GM03348 (cell line): ENCODE data around the gene SDR39U1.

Experiments
- DNase-seq: peaks from one replicate; pipeline ENCODE4 v3.0.0; 2012; ENCODE audit warnings: low spot score

The SDR39U1 gene

DNA sequence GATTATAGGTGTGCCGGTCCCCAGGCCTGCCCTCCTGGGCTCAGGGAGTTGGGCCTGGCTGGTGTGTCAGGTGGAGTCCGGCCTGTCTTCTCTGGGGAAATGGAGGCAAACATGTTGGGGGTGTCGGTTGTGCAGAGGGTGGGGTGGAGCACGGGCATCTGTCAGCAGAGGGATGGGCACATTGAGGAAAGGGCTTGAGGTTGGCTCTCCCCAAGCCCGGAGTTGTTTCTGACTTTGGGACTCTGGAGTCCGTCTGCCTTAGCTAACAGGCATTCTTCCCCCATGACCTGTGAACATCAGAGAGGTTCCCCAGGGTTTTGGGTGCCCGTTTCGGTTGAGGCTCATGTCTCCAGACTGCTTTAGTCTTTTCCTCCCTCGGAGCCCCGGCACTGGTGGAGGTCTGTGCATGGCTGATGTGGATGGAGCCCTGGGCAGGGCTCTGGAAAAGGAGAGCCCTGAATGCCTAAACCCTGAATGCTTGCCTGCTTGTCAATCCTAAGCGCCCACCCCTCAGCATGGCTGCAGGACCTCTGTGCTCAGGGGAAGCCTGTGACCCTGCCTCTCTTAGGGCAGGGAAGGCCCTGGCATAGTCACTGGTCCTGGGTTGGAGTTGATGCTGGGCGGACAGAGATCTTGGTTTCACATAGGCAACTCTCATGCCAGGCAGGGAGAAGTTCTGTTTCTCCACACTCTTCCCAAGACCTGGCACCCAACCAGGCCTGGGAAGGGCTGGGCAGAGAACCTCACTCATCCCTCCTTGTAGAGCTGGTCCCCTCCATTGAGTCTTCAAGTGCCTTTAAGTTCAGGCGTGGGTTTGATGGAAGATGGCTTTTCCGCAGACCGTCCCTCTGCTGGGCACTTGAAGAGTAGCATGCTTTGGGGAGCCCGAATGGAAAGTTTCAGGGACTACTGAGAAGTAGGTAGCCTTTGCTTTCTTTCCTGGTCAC lies 30.9 kb downstream of the SDR39U1 start:
- DNase-seq, result peak; percentile 77

DNA sequence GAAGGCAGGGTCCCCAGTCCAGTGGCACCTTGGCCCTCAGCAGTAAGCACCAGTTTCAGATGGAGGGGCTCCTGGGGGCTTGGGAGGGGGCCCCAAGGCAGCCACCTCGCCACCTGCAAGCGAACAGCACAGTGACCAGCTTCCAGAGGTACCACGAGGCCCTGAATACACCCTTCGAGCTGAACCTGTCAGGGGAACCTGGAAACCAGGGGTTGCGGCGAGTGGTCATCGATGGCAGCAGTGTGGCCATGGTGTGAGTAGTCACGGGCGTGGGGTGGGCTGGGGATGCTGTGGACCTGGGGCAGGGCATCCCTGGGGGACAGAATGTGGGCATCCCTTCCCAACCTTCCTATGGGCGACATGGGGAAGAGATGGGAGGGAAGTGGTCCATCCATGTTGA lies 32.6 kb downstream of the SDR39U1 start:
- no peak for DNase-seq

DNA sequence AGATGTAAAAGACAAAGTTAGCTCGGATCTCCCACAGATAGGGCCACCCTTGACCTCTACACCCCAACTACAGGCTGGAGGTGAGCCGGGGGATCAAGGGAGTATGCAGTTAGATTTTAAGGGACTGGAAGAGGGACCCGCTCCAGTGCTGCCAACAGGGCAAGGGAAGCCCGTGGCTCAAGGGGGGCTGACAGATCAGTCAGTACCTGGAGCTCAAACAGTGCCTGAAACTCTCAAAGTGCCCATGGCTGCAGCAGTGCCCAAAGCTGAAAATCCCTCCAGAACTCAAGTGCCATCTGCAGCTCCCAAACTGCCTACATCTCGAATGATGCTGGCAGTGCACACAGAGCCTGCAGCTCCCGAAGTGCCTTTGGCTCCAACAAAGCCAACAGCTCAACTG lies 33.4 kb downstream of the SDR39U1 start:
- no peak for DNase-seq

DNA sequence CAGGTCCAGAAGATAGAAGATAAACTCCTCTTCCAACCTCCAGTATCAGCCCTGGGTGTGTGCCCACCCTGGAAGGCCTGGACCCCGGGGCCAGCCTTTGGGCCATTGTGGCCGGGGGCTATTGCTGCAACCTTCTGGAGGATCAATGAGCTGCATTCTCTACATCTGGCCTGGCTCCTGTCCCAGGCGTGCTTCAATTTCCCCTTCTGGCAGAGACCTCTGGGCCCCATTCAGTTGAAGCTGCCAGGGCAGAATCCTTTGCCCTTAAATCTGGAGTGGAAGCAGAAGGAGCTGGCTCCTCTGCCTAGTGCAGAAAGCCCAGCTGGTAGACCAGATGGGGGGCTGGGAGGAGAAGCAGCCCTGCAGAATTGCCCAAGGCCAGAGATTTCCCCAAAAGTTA lies 33.8 kb downstream of the SDR39U1 start:
- DNase-seq, result peak; percentile 25

DNA sequence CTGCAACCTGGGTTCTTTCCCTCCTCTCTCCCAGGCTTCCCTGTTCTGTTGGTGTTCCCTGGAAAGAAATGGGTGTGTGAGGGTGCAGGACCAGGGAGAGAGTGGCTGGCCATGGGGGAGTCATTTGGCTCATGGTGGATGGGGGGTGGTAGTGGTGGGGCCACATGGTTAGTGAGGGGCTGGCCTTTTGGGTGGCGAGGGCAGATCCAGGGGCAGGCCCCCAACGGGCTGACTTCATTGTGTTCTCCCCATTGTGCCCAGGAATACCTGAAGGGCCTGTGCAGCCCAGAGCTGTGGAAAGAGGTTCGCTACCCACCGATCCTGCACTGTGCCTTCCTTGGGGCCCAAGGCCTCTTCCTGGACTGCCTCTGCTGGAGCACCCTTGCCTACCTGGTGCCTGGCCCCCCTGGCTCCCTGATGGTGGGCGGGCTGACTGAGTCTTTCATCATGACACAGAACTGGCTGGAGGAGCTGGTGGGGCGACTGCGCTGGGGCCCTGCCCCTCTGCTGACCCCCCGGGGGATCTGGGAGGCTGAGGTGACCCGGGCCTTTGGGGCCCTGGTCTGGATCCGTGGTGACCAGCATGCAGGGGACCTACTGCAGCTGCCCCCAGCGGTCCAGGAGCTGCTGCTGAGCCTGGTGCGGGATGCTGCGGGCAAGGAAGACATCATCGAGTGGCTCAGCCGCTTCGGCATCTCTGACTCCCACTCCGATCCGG lies 34.8 kb downstream of the SDR39U1 start:
- DNase-seq, result no peak

DNA sequence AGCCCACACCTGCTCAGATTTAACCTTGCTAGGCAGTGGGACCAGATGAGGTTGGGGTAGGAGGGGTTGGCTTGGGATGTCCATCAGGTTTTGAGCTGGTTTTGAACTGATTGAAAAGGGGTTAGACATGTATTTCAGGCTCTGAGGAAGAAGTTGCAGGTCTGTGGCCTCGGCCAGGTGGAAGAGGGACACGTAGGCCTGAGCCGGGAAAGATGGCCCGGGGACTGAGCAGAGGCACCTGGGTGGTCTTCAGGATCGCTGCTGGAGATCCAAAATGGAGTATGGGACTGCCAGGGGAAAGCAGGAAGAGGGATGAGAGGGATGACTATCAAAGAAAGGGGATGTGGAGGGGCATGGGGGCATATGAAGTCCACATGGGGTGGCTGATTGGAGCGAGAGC lies 36.2 kb downstream of the SDR39U1 start:
- no peak for DNase-seq

DNA sequence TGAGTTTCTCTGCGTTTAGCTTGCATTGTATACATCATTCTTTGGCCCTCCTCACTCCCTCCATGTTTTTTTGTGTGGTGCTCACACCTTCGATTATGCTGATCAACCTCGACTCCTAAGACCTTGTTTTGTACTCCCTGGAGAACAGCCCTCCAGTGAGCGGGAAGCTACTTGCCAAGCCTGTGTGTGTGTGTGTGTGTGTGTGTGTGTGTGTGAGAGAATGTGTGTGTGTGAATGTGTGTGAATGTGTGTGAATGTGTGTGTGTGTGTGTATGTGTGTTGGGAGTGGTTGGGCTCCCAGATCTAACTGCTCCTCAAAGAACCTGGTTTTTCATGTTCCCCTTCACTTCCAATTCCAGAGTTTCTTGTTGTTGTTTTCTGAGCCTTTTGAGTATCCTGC lies 37.8 kb downstream of the SDR39U1 start:
- no peak for DNase-seq

DNA sequence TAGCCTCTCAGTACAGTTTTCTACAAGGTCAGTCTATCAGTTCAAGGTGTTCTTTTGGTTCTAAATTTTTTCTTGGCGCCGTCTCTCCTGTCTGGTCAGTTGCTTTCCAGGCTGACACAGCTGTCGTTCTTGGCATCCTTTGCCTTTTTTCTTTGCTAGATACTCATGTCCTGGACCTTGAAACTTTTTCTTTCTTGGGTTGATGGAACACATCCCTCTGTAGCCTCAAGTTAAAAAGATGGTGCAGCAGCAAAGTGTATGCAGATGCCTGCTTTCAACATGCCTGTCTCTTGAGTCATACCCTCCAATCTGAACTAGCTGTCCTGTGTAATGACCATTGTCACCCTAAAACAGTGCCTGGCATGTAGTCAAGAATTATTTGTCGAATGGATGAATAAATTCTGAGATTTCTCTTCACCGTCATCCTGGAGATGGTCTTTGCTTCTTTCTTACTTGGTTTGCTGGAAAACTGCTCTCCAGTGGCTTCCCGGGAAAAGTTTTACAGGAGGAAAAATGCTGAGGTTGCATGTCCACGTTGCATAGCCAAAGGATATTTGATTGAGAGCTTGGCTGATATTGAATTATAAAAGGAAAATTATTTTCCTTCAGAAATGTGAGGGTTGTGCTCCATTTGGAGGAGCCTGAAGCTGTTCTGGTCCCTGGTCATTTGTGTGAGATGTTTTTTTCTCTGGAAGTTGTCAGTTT lies 39.1 kb downstream of the SDR39U1 start:
- DNase-seq, result peak; percentile 40

DNA sequence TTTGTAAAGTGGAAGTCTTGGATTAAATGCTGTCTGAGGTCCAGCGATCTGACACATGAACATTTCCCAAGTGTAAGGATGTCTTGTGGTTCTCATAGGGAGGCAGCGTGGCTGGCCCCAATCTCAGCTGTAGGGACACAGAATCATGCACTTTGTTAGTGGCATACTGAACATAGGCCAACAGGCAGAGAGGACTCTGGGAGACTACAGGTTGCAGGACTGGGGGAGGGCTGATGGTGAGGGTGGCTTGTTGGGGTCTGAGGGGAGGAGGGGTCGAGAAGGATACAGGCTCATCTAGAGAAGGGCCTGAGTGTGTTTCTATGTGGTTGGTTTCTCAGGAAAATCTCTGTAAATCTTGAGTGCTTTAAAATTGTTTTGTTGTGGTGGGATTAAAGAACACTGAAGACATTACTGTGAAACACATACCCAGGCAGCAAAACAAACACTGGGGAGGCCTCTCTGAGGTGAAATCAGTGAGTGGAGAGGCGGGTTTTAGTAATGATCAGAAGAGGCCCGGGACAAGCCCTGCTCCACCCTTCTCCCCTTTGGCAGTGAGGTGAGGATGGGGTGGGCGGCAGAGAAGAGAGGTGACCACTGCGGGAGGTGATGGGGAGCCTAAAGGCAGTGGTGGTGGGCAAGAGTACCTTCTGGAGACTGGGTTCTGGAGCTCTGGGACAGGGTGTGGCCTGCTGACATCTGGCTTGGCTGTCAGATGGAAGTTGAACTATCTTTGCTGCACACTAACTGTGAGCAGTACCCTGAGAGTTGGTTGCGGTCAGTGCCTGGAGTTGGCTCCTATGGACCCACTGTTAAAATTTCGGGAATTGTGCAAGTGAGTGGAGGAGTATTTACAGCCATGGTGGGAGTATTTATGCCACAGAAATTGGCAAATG lies 40.5 kb downstream of the SDR39U1 start:
- DNase-seq, result no peak

DNA sequence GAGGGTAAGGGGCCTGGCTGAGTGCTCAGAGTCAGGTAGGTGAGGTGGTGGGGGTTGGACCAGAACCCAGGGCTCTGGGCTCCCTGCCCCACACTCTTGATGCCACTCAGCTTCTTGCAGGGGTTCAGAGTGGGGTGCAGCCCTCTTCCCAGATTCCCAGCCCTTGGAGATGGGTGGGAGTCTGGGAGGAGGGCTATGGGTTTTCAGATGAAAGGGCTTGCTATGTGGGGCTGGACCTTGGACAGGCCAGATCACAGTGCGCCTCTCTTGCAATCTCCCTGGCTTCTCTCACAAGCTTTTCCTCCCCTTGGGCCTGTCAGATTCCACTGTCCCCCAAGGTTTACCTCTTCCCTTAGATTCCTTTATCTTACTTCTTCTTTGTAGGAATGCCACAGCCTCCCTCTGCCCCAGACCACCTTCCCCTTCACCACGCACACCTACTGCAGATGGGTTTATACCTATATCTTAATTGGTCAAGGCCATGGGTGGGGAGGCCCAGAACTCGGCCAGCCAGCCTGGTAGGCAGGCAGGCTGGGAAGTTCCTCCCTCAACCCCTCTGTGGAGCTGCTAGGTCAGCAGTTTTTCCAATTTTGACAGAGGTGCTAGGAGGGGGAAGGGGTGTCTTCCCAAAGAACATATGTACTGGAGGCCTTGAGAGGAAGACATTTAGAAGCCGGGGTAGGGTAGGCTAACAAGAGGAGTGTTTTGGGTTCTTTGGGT lies 42.4 kb downstream of the SDR39U1 start:
- no peak for DNase-seq

DNA sequence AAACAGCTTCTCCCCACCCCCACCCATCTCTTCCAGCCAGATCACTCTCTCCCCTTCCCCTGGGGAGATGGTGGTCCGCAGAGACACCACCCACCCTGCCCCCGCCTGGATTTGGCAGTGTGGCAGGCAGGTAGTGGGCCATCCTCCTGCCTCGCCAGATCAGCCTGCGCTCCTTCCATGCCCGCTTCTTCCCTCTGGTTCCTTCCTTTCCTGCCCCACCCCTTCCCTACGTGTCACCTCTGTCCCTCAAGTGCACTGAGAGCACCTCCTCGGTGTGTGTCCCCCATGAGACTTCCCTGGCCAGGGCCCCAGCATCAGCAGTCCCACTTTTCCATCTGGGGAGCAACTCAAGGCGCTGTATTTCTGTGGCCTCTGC lies 43.1 kb downstream of the SDR39U1 start:
- no peak for DNase-seq

DNA sequence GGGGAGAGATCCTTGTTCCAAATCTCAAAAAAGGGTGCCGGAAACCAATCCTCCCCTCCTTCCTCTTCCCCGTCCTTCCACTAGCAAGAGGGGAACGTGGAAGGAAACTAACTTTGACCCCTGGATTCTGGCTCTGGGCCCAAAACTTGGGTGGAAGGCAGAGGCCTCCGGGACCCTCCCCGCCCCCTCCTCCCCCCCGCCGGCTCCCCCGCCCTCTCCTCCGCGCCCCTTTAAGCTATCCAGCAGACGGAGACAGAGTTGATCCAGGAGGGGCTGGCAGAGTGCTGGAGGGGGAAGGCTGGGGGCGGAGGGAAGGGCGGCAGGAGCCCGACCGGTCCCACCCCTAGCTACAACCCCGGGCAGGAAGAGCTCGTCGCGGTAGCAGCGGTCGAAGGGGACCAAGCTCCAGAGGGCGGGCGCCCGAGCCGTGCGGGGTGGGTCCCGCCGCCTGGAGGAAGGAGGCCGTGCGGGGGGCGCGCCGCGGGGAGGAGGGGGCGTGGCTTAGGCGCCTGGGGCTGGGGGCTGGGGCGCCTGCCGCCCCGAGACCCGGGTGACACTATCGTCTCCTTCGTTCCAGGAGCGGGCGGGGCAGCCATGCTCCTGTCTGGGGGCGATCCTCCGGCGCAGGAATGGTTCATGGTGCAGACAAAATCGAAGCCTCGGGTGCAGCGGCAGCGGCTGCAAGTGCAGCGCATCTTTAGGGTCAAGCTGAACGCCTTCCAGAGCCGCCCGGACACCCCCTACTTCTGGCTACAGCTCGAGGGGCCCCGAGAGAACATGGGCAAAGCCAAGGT lies 43.7 kb downstream of the SDR39U1 start, which contains the start of gene NYNRIN:
Gene NYNRIN (plus strand): TSS at position 351 of the 794 bp plus-strand sequence. CDS start 244 bp downstream, at position 595.
- peak; percentile 76 for DNase-seq

DNA sequence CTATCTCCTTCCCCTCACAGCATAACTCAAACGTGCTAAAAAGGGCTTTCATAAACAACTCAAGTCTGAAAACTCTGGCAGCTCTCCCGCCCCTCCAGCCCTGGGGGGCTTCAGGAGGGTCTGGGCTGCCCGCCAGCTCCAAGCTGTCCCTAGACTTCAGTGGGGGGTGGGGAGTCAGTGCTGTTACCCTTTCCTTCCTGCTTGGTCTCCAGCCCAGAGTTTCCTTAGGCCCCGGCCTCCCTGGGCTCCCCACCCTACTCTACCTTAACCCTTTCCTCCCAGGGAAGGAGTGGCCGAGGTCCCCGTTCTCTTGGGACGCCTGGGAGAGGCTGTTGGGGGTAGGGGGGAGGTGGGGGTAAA lies 44.3 kb downstream of the SDR39U1 start:
- DNase-seq, result no peak

DNA sequence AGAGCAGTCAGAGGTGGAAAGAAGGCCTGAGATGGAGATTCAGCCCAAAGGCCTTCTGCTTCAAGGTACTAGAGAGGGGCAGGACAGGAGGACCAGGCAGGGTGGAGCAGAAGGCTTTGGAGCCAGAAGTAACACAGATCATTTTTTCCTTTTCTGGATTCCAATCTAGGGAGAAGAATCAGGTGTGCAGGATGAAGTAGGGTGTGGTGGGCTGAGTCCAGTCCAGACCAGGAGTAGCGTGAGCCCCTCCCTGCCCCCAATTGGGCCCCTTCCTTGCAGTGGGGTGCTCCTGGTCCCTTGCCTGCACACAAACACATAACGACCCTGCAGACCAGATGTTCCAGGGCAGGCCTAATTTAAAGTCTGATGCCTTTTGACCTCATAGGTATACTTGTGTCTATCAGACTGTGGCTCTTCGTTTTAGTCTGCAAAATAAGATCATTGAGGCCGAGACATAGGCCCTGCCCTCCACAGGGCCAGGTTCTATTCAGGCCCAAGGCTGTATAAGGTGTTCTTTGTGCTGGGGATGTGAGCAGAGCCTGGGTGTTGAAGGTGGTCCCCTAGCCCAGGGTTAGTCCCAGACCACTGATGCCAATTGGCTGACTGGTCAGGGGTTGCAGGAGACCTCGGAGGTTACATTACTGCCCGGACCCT lies 44.8 kb downstream of the SDR39U1 start:
- DNase-seq, result no peak

DNA sequence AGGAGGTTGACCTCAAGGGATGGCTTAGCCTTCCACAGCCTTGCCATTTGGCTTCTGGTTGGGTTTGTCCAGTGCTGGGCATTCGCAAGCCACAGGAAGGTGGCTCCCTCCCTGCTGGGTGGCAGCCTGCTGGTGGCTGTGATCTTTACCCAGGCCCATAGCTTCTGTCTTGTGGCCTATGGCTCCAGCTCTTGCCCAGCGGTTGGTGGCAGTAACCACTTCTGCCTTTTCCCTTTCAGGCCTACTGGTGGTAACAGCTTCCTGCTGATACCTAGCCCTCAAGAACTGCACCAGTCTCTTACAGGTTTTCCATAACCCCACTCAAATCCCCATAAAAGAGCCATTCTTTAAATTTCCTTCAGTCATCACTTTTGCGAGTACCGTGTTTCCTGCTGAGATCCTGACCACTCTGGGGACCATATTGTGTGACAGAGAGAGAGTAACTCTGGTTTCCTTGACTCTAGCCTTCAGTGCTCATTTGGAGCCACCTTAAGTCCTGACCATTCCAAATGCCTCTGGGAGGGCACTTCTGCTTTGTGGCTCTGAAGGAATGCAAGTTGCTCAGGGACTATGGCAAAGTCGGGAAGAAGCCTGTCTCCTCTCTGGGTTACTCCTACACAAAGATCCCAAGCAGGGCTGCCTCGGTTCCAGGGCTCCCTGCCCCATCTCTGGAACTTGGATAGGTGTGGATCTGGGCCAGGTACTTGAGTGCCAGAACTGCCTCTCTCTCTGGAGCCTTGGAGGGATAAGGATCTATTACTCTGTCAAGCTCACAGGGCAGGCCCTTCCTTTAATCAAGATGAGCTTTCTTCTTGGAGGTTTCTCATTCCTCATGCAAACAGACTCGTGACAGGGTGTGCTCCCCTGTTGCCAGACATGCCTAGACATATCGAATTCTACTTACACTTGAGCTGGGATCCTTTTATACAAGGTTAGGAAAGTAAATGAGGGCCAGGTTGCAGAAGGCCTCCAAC lies 46.7 kb downstream of the SDR39U1 start:
- no peak for DNase-seq

DNA sequence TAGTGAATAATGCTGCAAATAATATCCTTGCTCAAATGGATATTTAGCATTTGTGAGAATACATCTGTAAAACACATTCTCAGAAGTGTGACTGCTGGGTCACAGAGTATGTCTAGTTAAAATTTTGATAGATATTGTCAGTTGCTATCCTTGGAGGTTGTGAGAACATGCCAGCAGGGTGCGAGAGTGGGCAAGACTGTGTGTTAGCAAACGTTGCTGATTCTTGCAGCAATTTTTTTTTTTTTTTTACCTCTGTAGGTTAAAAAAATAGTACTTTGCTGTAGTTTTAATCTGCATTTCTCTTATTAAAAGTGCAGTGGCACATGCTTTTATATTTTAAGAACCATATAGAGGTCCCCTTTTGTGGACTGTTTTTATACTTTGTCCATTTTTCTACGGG lies 48.3 kb downstream of the SDR39U1 start:
- DNase-seq, result no peak

DNA sequence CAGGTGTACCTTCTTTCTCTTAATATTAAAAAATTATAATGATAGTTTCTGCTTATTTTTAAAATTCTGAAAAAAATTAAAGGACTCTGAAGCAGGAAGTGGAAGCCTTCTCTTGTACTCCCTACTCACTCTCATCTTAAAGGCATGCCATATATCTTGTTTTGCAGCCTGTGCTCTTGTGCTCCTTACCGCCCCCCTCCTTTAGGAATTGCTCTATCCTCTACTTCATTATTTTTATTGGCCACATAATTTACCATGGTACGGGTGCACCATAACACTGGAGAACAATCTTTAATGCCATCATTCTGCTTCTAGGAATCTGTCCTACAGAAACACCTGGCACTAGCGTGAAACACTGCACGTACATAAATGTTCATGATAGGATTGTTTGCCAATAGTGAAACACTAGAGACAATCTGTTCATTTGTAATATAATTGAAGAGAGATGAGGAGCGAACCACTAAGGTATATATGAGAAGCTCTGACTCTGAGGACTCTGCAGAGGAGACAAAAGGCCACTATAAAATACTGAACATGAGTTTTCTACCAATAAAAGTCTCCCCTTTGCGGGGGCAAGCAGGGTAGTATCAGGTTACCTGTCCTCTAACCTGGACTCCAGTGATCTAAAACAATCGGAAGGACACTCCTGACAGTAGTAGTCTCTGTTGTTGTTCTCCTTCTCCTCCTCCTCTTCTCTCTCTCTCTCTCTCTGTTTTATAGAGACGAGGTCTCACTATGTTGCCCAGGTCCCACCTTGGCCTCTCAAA lies 50.1 kb downstream of the SDR39U1 start:
- peak; percentile 53 for DNase-seq
